Activated CD4-positive, CD25-positive, alpha-beta regulatory T cell (primary cell): ENCODE data around the gene ISCA2.

Experiments
- DNase-seq, 4 experiments: peaks; one replicate each; lab custom pipeline; 2025; lab: John Stamatoyannopoulos, UW

Gene ISCA2

DNA sequence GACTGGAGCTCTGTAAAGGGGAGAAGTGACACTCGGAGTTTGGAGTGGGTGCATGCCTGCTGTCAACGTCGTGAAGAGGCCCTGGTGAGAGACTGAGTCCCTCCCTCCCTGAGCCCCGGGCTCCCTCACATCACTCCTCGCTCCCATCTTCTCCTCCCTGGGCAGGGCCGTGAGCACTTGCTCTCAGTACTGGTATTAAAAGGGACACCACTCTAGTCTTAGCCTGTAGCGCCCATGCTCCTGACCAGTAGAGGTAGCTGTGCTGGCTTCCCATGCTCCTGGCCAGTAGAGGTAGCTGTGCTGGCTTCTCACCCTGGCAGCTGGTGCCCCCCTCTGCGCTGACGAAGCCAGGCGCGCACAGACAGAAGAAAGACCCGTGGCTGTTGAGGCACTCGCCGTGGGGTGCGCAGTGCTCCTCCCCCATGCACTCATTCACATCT lies 14.7 kb downstream of the ISCA2 start:
- no peak for DNase-seq

GRCh38 chr14:74508844-74509428 lies 15.4 kb downstream of the ISCA2 start:
- no peak for DNase-seq

GRCh38 chr14:74509587-74510222 lies 16.1 kb downstream of the ISCA2 start:
- no peak for DNase-seq

DNA sequence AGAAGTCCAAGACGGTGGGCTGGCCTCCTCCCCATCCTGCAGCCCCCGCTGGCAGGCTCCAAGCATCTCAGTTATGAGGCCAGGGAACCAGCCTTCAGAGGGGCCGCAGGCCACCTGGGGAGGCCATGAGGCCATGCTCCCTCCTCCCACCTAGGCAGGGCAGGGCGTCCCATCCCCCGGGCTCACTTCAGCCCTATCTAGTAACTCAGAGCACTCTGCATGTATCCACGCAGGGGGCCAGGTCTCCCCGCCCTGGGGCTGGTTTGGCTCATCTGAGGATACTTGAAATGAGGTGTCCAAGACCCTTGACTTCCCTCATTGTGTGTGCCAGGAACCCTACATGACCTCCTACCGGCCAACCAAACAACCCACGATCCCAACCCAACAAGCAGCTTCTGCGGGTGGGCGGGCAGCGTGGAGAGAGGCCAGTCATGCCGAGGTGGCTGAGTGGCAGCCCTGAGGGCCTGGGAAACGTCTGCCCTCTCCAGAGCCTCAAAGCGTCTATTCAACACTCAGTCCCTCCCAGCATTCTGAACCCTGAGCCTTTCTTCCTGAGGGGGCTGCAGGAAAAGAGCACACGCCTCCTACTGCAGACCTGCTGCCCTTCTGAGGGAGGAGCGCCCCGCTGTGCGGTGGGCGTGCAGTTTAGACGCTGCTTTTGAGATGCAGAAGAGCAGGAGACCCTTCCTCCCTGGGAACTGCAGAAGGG lies 16.8 kb downstream of the ISCA2 start:
- DNase-seq: no peak

DNA sequence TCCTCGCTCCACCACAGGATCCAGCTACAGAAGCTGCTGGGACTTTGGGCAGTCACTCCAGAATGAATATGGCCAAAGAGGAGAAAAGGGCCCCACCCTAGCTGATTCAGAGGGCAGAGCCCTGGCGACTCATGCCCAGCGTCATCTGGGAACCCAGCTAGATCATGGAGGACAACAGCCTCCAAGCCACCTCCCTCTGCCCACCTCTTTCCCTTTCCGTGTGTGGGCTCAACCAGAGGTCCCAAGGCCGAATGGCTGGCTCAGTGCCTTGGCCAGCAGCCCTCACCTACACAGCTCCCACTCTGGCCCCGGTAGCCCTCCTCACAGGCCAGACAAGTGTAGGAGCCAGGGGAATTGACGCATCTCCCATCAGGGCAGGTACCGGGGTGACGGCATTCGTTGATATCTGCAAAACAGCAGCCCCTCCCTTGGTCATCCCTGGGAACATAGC lies 17.4 kb downstream of the ISCA2 start:
- DNase-seq: no peak

- DNase-seq: no peak
Observed at GRCh38 chr14:74511966-74512830, 18.6 kb downstream of the ISCA2 start.

GRCh38 chr14:74514471-74514941 lies 20.9 kb downstream of the ISCA2 start:
- DNase-seq: no peak

DNA sequence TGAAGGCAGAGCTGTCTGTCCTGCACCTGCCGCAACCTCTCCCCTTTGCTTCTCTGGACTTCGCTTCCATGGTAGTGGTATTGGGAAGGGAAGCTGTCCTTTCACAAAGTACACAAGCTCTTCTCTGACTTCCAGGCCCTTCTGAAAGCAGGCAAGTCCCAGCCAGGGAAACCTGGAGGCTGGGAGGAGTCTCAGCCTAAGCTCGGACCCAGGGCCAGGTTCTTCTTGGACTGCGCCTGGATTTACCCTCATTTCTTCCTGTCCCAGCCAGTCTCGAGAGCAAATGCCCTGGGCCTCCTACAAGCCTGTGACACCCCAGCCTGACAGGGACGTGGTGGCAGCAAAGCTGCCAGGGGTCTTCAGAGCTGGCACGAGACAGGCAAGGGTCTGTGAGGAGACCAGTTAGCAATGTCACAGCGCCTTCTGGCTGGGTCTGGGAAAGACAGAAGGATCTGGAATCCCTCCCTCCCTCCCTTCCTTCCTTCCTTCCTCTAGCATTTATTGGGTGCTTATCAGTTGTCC lies 22.4 kb downstream of the ISCA2 start:
- DNase-seq: no peak

- DNase-seq: no peak
Observed at GRCh38 chr14:74516451-74517160, 23.0 kb downstream of the ISCA2 start.

DNA sequence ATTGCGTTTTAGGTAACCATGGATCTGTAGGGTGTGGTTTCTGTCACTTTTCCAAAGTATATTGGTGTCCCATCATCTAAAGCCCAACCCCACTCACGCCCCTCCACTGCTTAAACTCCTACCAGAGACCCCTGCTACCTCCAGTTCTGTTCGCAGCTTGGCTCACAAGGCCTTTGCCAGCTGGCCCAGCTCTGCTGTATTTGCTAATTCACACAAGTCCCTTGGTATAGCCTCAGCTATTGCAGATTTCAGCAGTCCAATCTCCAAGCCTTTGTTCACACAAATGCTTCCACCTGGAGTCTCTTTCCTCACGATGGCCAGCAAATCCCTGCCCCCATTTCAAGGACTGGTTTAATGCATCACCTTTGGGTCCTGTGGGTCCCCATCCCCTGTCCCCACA lies 24.2 kb downstream of the ISCA2 start:
- no peak for DNase-seq

DNA sequence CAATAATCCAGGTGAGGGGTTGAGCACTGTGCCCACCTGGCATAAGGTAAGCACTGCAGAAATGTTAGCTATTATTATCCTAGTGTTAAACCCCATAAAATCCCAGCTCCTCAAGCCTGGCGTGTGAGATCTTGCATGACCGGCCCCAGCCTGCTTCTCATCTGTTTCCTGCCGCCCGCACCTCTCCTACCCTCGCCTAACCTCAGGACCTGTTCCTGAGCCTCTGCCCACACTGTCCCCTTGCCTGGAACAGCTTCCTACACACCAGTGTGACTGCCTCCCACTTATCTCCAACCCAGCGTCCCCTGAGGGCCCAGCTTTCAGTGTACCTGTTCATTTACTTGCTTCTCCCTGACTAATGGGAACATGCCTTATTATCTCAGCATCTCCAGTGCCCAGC lies 24.7 kb downstream of the ISCA2 start:
- no peak for DNase-seq

DNA sequence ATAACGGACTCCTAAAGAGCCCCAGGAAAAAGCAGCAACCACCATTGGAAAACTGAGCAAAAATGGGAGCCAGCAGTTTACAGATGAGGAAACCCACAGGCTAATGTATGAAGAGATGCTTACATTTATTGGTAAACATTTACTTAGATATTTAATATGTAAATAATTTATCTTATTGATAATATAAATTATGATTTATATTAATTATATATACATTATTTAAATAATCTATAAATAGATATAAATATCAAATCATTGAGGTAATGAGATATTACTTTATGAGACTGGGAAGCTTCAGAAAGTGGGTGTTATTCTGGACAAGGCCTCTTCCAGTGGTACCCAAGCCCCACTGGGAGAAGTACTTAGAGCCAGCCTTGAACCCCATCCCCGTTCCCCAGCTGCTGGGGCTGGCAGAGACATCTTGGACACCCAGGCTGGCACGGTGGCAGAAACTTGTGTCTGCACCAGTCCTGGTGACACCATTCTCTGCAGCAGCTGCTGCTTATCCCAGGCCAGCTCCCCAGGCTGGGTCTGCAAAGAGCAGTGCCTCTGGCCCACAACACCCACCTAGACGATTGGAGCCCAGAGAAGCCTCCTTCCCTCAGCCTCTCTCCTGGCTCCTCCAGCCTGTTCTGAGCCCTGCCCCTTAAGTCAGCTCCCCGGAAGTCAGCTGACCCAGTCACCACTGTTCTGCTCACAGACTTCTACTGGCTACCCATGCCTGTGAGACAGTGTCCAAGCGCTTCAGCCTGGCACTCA lies 25.9 kb downstream of the ISCA2 start:
- no peak for DNase-seq

- no peak for DNase-seq
Observed at GRCh38 chr14:74521756-74522155, 28.2 kb downstream of the ISCA2 start.

DNA sequence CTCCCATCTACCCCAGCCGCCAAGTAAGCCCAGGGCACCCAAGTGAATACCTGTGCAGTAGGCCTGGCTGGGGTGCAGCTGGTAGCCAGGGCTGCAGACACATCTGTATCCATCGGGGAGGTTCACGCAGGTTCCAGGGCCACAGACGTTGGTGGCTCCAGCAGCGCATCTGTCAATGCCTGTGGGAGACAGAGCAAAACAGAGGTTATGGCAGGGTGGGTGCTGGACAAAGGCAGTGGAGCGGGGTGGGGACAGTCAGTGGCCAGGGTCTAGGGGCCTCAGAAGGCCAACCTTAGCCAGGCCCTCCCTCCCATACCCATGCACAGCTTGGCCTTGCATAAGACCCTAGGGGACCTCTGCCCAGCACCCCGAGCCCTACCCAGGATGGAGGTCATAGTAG lies 29.2 kb downstream of the ISCA2 start:
- DNase-seq: no peak

- no peak for DNase-seq
Observed at GRCh38 chr14:74524076-74524811, 30.7 kb downstream of the ISCA2 start.

DNA sequence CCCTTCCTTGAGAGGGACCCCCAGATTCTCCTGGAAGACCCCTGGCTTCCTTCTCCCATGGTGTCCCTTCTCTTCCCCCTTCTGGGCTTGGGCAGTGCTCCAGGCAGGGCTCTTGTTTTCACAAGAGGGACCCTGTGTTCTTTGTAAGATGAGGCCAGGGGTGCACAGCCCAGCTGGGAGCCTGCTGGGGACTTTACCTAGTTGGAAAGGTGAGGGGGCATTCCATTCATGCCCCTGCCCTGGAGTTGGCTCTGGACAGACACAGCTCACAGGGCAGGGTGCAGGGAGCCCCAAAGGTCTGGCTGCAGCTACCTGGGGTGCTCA lies 31.2 kb downstream of the ISCA2 start:
- no peak for DNase-seq

DNA sequence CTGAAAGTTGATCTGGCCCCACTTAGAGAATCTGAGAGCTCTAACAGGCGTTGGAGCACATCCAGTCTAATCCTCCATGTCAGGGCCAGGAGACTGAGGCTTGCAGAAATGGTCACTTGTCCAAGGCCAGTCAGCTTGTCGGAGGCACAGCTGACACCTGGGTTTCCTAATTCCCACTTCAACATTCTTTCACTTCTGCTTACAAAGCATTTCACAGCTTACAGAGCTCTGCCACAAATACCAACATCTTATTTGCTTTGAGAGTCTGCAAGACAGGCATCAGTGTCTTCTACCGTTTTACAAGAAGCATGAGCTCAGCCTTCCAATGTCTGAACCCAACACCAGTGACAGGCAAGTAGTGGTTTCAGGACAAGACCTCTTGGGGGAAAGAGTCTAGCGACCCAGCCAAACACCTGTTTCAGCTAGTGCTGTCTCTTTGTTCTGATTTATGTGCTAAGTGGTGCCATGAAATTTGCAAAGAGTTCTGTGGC lies 31.8 kb downstream of the ISCA2 start:
- DNase-seq: no peak

DNA sequence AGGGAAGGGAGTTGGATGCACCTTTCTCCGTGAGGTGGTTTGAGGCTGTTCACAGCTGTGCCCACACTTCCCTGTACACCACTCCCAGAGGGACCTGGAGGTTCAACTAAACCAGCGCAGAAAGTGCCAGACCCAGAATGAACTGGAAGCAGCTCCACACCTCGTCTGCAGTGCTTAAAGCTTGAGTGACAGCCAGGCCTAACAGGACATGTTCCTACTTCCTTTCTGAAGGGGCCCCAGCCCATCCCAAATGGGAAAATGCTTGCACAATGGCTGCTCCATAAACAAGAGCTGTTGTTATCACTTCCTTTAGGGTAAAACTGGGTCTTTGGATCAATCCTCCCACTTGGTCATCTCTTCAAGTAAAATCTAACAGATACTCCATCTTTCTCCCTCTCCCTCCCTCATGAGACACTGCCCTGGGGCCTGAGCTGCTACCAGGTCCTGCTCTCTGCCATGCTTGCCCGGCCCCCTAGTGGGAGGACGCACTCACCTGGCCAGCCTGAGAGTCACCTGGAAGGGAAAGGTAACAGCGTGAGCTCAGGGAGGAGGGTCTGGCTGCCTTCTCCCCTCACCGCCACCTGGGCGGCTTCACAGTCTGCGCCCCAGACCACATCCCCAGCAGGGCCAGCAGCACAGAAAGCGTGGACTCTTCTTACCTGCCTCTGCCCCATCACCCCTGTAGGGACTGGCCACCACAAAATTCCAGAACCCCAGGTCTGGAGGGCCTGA lies 33.5 kb downstream of the ISCA2 start:
- no peak for DNase-seq

DNA sequence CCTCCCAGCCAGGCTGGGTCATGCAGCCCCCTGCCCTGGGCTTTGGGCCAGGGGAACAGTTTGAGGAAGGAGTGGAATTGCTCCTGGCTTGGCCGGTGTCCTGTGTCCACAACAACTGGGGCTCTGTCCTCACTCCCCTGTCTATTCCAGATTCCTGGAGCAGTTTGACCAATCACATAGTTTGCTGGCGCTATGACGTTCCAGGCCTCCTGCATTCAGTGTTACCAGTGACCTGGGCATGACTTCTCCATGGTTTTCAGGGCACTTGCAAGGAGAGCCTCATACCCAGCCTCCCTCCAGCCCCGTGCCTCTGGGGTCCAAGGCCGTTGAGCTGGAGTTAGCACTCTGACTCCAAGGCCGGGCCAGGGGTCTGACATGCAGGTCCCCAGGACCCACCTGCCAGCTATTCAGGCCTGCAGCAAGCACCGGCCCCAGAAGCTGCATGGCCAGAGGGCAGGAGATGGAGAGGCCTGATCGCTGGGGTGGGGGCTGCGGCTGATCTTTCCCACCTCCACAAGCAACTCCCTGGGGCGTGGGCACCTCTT lies 34.2 kb downstream of the ISCA2 start:
- DNase-seq: no peak
